Activated CD4-positive, CD25-positive, alpha-beta regulatory T cell (primary cell): ENCODE data around the gene HDAC3.

ENCODE experiments used
- DNase-seq, 4 experiments: peaks; one replicate each; lab custom pipeline; 2025; lab: John Stamatoyannopoulos, UW

The HDAC3 gene

DNA sequence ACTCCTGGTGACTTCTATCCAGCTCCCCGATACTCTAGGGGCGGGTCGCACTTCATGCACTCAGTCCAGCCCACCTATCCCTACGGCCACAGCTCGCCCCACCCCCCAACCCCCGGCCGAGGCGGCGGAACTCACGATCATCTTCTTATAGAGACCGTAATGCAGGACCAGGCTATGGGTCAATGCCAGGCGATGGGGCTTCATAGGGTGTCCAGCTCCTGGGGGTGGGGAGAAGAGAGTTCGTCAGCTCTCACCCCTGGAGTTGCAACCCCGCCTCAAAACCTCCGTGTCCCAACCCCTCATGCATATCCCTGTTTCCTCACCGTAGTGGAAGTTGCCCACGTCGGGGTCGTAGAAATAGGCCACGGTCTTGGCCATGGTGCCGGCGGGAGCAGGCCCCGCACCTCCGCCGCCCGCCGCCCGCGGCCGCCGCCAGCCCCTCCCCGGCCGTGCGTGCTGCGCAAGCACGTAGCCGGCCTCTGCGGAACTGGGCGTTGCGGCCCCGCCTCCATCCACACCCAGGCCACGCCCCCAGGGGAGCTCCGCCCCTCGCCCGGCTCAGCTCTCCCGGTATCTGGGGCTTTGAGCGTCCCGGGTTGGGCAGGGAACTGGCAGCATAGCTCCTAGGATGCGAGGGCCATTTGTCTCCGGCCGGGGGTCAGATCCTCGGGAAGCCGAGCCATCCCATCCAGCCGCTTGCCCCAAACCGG, at the start of gene HDAC3, which contains the start of gene RELL2:
Gene HDAC3, minus strand, starts transcription at position 437 of the 710 bp plus-strand sequence. Its CDS starts 59 bp downstream, at position 378.
Gene RELL2, plus strand, starts transcription at position 585 of the 710 bp plus-strand sequence. CDS start 1,229 bp downstream, outside the sequence.
- peak; percentile 85 to 90 (median 86) for DNase-seq

DNA sequence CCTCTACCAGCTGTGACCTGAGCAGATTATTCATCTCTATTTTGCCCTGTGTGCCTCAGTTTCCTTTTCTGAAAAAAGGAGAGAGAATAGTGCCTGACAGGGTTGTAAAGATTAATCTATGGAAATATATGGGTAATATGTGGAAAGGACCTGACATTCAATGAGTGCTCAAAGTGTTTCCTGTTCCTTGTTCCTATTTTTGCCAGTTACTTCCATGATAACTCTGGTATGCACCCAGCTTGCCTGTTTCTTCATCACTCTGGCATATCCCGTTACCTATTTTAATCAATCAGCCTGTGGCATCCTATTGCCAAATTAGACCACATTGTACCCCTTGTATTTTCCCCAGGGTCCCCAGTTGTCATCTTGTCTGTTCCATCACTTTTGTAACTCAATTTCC, 48.9 kb upstream of the HDAC3 start:
- DNase-seq, result no peak

DNA sequence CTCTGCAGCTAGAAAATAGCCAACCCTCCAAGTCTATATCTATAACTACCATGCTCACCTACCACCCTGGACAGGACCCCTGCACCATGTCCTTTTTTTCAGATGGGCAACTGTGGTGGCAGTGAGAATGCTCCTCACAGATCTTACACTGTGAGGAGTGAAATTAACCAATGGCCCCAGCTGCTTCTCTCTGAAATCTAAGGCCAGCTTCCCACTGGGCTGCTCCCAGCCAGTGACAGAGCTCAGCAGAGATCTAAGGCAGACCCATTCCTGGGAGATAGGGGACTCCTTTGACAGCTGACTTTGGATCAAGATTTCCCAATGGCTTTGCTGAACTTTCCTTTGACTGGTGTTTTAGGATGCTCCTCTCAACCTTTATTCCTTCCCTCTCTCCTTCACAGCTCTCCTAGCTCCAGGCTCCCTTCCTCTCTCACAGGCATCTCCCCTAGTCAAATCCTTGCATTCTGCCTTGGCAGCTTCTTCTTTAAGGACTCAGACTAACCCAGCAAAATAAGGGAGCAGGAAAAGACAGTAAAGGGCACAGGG, 47.0 kb upstream of the HDAC3 start:
- DNase-seq, result no peak

DNA sequence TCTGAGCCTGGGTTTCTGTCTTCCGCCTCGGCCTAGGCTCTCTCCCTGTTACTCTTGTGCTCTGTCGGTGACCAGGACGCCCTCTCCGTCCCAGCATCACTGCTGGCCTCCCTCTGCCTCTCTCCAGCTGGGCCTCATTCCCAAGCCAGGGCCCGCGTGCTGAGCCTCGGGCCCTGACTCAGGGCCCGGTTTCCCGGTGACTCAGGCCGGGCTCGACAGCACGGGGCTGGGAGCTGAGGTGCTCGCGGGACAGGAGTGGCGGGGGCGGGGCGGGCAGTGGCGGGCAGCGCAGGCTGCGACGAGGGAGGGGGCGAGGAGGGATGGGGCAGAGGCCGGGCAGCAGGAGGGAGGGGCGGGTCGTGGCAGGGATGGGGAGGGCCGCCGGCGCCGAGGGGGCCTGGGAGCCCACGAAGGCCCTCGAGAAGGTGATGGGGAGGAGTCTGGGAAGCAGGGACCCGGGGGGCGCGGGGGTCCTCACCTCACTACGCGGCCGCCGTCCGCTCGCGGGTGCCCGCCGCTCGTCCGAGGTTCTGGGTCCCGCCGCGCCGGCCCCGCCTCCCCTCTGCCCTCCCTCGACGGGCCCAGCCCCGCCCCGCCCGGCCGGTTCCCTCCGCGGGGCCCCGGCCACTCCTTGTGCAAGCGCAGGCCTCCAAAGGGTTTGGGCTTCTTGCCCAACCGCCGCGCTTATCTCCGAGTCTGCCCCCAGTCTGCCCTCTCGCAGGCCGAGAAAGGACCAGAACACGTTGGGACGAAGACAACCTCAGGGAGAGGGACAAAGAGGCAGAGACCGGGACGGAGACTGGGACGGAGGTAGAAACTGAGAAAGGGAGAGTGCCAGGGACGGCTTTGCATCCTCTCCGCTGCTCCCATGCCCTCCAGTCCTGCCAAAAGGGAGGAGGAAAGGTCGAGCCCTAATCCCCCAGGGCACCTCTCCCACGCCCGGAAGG, 45.3 kb upstream of the HDAC3 start, which contains the start of gene ARAP3:
Gene ARAP3, minus strand, starts transcription at position 536 of the 947 bp plus-strand sequence. CDS start 1,744 bp downstream, outside the sequence.
- peak in 2 of 4 experiments; percentile 14 to 17 for DNase-seq

DNA sequence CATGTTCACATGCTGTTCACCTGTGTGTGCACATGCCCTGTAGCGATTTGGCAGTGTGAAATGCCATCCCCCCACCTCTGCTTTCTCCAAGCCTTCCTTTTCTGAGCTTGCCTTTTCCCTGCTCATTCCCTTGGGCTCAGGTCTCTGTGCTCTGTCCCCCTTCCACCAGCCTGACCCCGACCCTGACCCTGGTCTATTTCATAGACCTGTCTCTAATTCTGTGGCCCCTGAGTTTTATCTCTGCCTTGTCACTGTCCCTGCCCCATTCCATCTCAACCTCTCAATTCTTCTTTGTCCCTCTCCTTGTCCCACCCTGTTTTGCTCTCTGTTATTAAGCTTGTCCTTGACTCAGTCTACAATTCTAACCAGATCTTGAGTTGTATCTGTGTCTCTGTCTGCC, 44.6 kb upstream of the HDAC3 start:
- DNase-seq, result no peak

DNA sequence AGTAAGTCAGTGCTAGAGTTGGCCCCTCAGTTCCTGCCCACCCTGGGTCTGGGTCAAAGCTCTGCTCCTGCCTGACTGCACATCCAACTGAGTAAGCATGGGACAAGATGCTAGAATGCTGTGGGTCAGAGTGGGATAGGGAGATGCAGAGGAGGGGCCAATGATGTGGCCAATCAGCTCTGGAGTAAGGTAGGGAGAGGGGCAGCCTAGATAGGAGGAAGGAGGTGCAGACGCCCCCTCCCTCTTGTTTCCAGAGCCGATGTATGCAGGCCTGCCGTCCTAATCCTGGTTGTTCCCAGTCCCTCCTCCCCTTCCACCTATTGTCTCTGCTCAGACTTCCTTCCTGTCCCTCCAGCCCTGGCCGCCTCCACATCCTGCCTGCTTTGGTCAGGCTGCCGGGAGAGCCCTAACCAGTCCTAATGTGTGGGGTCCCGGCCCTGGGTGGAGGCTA, 44.1 kb upstream of the HDAC3 start:
- no peak for DNase-seq

DNA sequence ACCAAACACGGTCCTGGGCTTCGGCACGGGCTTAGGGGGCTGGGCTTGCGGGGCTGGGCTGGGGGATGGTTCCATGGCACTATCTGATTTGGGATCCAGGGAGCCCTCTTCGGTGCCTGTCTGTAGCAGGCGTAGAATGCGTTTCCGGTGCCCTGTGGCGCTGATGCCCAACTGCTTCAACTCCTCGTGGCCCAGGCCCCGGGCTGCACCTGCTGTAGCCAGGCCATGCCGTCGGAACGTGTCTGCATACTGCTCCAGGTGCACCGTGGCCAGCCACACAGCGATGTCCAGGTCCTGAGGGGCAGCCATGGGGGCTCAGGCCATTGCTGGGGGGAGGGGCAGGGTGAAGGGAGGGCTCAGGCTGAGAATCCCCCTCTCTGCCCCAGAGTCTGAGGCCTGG, 43.5 kb upstream of the HDAC3 start:
- no peak for DNase-seq

GRCh38 chr5:141677415-141677814, 40.8 kb upstream of the HDAC3 start:
- DNase-seq, result no peak

GRCh38 chr5:141675672-141676071, 39.0 kb upstream of the HDAC3 start:
- no peak for DNase-seq

GRCh38 chr5:141674747-141675146, 38.1 kb upstream of the HDAC3 start:
- no peak for DNase-seq

GRCh38 chr5:141672841-141673813, 36.5 kb upstream of the HDAC3 start:
- no peak for DNase-seq

DNA sequence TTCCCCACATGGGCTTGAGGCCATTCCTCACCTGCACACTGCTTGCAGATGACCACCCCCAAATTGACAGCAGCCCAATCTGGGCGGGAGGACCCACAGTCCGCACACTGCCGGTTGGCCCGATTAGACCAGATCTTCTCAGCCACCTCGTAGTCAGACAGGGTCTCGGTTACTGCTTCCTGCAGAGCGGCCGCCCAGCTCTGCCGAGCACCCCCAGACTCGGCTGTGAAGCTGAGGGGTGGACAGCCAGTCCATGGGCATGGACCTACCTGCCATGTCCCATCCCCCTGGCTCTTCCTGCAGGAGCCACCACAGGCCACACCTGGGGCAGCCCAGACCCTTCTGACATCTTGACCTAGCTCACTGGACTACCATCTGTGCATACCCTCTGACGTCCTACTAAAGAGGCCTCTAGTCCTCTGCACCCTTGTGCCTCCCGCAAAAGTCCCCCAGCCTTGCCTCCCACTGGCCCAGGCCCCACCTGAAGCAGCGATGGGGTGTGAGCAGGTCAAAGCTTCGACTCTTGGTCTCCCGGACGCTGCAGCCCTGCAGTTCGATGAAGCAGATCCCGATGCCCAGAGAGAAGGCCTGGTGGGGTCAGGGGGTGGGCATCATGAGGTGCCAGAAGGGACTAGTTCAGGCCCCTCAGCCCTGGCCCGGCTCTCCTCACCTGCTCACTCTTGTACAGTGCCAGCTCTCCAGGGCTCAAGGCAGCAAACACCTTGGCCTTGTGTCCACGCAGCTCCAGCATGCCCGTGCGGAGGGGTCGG, 35.6 kb upstream of the HDAC3 start:
- no peak for DNase-seq

DNA sequence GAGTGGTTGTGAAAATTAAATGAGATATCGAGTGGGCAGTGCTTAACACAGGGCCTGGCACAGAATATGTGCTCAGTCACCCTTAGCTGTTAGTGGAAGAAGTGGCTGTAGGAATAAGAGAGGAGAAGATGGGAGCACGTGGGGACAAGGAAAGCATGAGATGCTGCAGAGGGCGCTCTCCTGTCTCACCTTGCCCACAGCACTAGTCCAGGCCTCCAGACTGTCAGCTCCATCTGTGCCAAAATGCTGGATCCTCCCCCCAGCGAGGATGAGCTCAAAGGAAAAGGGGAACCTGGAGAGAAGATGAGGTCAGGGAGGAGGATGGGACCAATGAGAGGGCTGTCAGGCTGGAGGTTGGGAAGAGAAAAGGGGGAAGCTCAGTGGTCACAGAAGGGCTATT, 32.9 kb upstream of the HDAC3 start:
- DNase-seq, result no peak

DNA sequence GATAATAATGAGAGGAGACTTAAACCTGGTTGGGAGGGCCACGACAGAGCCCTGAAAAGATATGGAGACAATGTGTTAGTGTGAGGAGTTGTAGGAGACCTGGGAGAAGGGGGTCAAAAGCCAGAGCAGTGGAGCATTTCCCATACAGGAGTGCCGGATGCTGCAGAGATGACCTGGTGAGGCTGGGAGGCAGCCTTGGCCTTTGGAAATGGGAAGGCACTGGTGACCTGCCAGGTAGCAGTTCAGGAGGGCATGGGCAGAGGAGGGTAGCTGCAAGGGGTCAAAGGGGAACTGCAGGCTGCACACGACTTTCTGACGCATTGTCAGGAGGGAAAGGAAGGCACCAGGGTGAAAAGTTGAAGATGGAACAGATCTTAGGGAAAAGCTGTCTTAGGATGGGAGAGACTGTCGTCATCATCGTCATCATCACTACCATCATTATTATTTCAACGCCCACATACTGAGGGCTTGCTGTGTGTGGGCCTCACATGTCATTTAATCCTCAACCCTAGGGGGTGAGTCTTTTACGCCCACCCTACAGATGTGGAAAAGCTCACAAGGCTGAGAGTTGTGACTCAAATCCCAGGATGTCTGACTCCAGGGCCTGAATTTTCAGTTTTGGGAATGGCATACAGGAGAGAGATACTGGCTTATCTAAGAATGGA, 32.1 kb upstream of the HDAC3 start:
- DNase-seq, result no peak

GRCh38 chr5:141665995-141666940, 29.6 kb upstream of the HDAC3 start:
- no peak for DNase-seq

DNA sequence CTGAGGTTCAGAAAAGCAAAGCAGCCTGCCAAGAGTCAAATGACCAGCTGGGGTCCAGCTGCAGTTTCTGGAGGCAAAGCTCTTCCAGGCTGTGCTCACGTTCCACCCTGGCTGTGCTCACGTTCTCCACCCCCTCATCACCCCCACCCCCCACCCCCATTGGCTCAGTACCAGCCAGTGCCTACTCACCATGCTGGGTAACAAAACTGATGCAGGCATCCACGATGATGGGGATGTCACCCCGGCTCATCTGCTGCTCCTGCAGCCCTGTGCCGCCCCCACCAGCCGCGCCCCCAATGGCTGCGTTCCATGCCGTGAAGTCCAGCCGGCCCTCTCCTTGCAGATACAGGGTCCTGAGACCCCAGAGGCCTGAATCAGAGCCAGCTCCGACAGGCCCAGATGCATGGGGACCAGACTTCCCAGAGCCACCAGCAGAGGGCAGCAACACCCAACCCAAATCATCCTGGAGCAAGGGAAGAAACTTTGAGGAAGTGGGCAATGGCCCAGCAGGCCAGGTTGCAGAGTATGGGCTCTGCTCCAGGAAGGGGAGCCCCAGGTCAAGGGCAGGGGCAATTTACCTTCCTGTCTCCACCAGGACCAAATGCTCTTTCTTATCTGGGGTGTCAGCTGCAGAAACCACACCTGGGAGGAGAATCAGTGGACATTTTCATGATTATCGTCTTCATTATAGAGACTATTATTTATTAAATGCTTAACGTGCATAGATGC, 28.2 kb upstream of the HDAC3 start:
- peak; percentile 36 to 58 (median 50) for DNase-seq

- DNase-seq, result no peak
Observed at GRCh38 chr5:141663506-141663905, 26.9 kb upstream of the HDAC3 start.

- no peak for DNase-seq
Observed at GRCh38 chr5:141662028-141662427, 25.4 kb upstream of the HDAC3 start.
